Neuron (in vitro differentiated cells): Measurements from ENCODE around the gene TSPAN3.

ENCODE experiments used
- H2AFZ ChIP-seq: one replicate; pipeline ENCODE4 v1.6.1; 2013; ENCODE audit warnings: low read depth, mild to moderate bottlenecking, inconsistent platforms, low read length, moderate library complexity
- H3K27me3 ChIP-seq: one replicate; pipeline ENCODE4 v1.6.1; 2013; ENCODE audit warnings: low read length; ENCODE audit not compliant: insufficient read depth
- H3K36me3 ChIP-seq: one replicate; pipeline ENCODE4 v1.6.1; 2013; ENCODE audit warnings: low read length; ENCODE audit not compliant: insufficient read depth
- H3K4me1 ChIP-seq: one replicate; pipeline ENCODE4 v1.6.1; 2013; ENCODE audit warnings: low read length; ENCODE audit not compliant: insufficient read depth
- H3K4me3 ChIP-seq: 2 replicates; pipeline ENCODE4 v1.5.1; 2013; ENCODE audit warnings: mild to moderate bottlenecking, low read length, moderate library complexity
- H3K9me3 ChIP-seq: one replicate; pipeline ENCODE4 v1.6.1; 2013; ENCODE audit warnings: low read length

TSPAN3 gene

DNA sequence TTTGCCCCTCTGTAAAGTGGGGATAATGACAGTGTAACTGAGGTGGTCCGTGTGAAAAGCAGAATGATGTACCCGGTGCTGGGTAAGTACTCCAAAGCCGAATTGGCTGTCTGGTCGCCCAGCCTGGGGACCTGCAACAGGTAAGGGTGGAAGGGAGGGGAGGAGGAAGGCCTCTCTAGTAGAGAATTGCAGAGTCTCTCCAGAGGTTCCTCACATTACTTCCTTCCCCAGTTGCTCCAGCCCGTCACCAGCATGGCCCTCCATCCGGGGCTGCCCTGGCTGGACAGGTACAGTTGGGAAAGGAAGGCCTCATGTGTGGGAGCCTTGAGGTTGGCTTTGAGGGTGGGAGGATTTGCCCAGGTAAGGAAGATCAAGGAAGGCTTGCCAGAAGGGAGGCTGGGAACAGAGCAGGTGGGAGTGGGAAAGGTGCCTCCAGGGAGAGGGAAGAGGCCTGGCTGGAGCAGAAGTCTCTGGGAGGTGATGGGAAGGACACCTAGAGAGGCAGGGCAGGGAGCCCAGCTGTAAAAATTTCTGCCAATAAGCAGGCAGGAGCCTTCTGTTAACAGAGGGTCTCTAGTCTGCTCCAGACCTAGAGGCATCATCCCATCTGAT is 77.7 kb downstream of the TSPAN3 start:
- H3K4me3 ChIP-seq = no peak overlapping the region
- H3K27me3 ChIP-seq = peaks cover 13% of the 10 kb centered on the region
- H2AFZ ChIP-seq = no peak overlapping the region
- no peaks in the 10 kb centered on the region for H3K4me1 ChIP-seq
- H3K9me3 ChIP-seq = no peaks in the 10 kb centered on the region
- no peaks in the 10 kb centered on the region for H3K36me3 ChIP-seq

DNA sequence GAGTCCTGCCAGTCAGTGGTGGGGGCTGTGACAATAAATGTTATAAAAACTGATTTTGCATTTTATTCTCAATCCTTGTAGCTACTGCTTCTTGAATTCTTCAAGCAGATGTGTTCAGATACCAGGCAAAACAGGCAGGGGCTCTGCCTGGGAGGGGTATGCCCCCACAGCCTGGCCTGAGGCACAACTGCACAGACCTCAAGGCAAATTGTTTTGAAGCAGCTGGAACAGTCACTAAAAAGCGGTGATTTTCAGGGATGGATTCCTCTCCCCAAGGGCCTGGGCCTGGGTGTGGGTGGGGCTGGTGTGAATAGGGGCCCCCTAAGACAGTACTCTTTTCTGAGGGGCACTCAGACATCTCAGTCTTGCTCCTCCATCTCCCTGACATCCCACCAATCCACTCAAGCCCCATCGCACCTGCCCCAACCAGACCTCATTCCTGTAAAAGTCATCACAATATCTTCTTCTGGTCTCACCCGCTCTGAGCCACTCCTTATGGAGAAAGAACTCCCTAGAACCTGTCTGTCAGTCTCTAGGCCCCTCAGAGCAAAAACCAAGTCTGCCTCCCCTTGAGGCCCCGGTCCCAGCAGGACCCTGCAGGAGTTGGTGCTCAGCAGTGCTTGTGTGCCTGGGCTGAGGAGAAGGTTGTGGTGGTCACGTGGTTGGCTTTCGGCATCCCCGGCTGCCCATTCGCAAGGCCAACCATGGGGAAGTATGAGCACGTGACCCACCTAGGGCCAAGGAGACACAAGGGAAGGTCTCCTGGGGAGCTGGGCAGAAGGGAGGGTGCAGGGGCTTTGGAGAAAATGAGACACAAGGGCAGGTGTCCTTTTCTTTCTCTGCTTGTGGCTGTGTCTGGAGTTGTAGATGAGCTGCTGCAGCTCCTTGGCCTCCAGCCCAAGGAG is 78.9 kb downstream of the TSPAN3 start:
- Histone ChIP-seq H3K36me3 (no peaks in the 10 kb centered on the region), H3K9me3 (no peaks in the 10 kb centered on the region), H3K4me1 (no peaks in the 10 kb centered on the region), H3K4me3 (no peak overlapping the region), H3K27me3 (peaks cover 7% of the 10 kb centered on the region), H2AFZ (no peak overlapping the region)
